ENCODE results near the gene PHLPP1.

GRCh38 chr18:62784338-62784965 is 69.1 kb downstream of the PHLPP1 start:
- no peak for TF ChIP-seq CTCF (IDR thresholded peaks at IDR 0.05)
- TF ChIP-seq POLR2A (IDR thresholded peaks at IDR 0.05) = no peak

All from Peyer's patch (tissue), 4 donors.